ENCODE measurements around the gene USP3. TPM values are rescaled to one million over a fixed set of nuclear protein-coding genes. Genes with fewer than 3 reads are reported as not detected.

Gene USP3
- total and polyA plus RNA-seq, 2 donors (not counting 3 experiments of a cell fraction or from before 2014, with no cell fraction given), result 18.8 to 52.4 TPM

GRCh38 chr15:63601026-63601703 is 96.8 kb downstream of the USP3 start:
- dilution Hi-C loops (cut with MboI; ENCODE audit: extremely low pct_ligation_motif_present, low sequenced_read_pairs), result no loop called here
- Histone ChIP-seq H3K9me3 (replicated peaks; ENCODE audit: control insufficient read depth, insufficient read depth, low read length) (no peaks in the 10 kb centered on the region), H2AFZ (ENCODE audit: low read depth, low read length) (peak overlapping the region; percentile 82), H3K27ac (ENCODE audit: insufficient read depth, low read depth, low read length) (peak overlapping the region; percentile 27), H3K4me3 (replicated peaks in 1 of 3; ENCODE audit: insufficient read depth in 1 of 3, low read depth in 1 of 3, low read length in 3 of 3) (peak overlapping the region; percentile 56 to 82 (median 71)), H3K79me2 (ENCODE audit: control insufficient read depth, insufficient read depth, low read length) (no peaks in the 10 kb centered on the region), H3K9ac (replicated peaks; ENCODE audit: extremely low read depth, insufficient read depth, low read length) (peak overlapping the region; percentile 72), H3K4me2 (ENCODE audit: insufficient read depth, low read length) (peak overlapping the region; percentile 90), H3K36me3 (ENCODE audit: control insufficient read depth in 2 of 2, extremely low read depth in 1 of 2, insufficient read depth in 2 of 2, low read length in 2 of 2) (no peaks in the 10 kb centered on the region), H3K9me1 (replicated peaks; ENCODE audit: control insufficient read depth, extremely low read depth, insufficient read depth, low read length) (no peaks in the 10 kb centered on the region), H4K20me1 (replicated peaks; ENCODE audit: control insufficient read depth, extremely low read depth, insufficient read depth, low read length) (no peaks in the 10 kb centered on the region), H3K4me1 (ENCODE audit: control insufficient read depth, extremely low read depth, insufficient read depth, low read length) (peaks cover 16% of the 10 kb centered on the region), H3K27me3 (ENCODE audit: control insufficient read depth in 2 of 2, insufficient read depth in 2 of 2, low read length in 2 of 2) (no peaks in the 10 kb centered on the region)
- TF ChIP-seq MYC (IDR thresholded peaks at IDR 0.05; ENCODE audit: low read depth, low read length) (no peak), FOS (IDR thresholded peaks at IDR 0.05; ENCODE audit: borderline replicate concordance, insufficient read depth, low read length) (no peak), EZH2 (IDR thresholded peaks at IDR 0.05; ENCODE audit: borderline replicate concordance, low read depth, low read length, severe bottlenecking) (no peak), GATA2 (IDR thresholded peaks at IDR 0.05; ENCODE audit: insufficient read depth, insufficient read length, low read depth, low read length) (no peak), JUN (IDR thresholded peaks at IDR 0.05; ENCODE audit: borderline replicate concordance, insufficient read depth, insufficient read length, low read depth) (no peak), POLR2AphosphoS5 (IDR thresholded peaks at IDR 0.05; ENCODE audit: insufficient read depth, low read depth, low read length) (no peak), POLR2A (IDR thresholded peaks at IDR 0.05; ENCODE audit: low read depth, low read length) (no peak)
- TF ChIP-seq, protein P1, sequence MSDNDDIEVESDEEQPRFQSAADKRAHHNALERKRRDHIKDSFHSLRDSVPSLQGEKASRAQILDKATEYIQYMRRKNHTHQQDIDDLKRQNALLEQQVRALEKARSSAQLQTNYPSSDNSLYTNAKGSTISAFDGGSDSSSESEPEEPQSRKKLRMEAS (IDR thresholded peaks at IDR 0.05; ENCODE audit: insufficient read depth, insufficient read length), result no peak
- TF ChIP-seq, protein P2, sequence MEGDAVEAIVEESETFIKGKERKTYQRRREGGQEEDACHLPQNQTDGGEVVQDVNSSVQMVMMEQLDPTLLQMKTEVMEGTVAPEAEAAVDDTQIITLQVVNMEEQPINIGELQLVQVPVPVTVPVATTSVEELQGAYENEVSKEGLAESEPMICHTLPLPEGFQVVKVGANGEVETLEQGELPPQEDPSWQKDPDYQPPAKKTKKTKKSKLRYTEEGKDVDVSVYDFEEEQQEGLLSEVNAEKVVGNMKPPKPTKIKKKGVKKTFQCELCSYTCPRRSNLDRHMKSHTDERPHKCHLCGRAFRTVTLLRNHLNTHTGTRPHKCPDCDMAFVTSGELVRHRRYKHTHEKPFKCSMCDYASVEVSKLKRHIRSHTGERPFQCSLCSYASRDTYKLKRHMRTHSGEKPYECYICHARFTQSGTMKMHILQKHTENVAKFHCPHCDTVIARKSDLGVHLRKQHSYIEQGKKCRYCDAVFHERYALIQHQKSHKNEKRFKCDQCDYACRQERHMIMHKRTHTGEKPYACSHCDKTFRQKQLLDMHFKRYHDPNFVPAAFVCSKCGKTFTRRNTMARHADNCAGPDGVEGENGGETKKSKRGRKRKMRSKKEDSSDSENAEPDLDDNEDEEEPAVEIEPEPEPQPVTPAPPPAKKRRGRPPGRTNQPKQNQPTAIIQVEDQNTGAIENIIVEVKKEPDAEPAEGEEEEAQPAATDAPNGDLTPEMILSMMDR (IDR thresholded peaks at IDR 0.05; ENCODE audit: extremely low read depth in 1 of 2, insufficient read depth in 1 of 2, low read depth in 1 of 2, low read length in 2 of 2), result no peak
- intact Hi-C loops (cut with micrococcal nuclease), result no loop called here
- peak; percentile 33 for DNase-seq (ENCODE audit: low read depth, low spot score)
- CTCF ChIA-PET, result interaction anchor here (0.6 to 9.4 kb wide), 10 partner anchors 9 to 226 kb away, joined by 3 to 78 read pairs (median 4); partner anchors contain the start of gene USP3
- BruUV-seq (replicated peaks), result no TSS peak
- POLR2A ChIA-PET, result no interaction called here
- peak; percentile 96 for FAIRE-seq

Measured in endothelial cell of umbilical vein (primary cell).